WTC11 (cell line): Measurements from ENCODE around the gene CDC45. TPM values are rescaled to one million over a fixed set of nuclear protein-coding genes. Genes with fewer than 3 reads are reported as not detected.

Experiments
- ATAC-seq: fragments of 200-7000 bp; cut with Tn5 transposase; 2 replicates; pipeline ENCODE4 v1.10.0; 2021; ENCODE audit warnings: mild to moderate bottlenecking, moderate library complexity
- CTCF ChIA-PET: fragments of 300-600 bp; sonication (Branson Sonifier 250); formaldehyde crosslinking; loops from one replicate; lab custom pipeline; 2021; ENCODE audit warnings: antibody characterized with exemption; lab: Charles Lee
- POLR2A ChIA-PET: fragments of 350-600 bp; sonication (Branson Sonifier 250); formaldehyde crosslinking; loops from one replicate; lab custom pipeline; 2021; ENCODE audit warnings: antibody characterized with exemption; lab: Charles Lee
- DNase-seq: peaks from one replicate; pipeline ENCODE4 v3.0.0; 2021; ENCODE audit warnings: low spot score
- H3K27ac Mint-ChIP-seq: 2 replicates; pipeline ENCODE4 v1.8.0; 2021; ENCODE audit warnings: mixed read lengths
- H3K27me3 Mint-ChIP-seq: 2 replicates; pipeline ENCODE4 v1.8.0; 2021; ENCODE audit warnings: low read depth, mild to moderate bottlenecking, moderate library complexity, mixed read lengths
- H3K36me3 Mint-ChIP-seq: 2 replicates; pipeline ENCODE4 v1.8.0; 2021; ENCODE audit warnings: mixed read lengths
- H3K4me1 Mint-ChIP-seq: 2 replicates; pipeline ENCODE4 v1.8.0; 2022; ENCODE audit warnings: mixed read lengths
- H3K4me3 Mint-ChIP-seq: 2 replicates; pipeline ENCODE4 v1.8.0; 2021; ENCODE audit warnings: mild to moderate bottlenecking, moderate library complexity, mixed read lengths
- H3K9me3 Mint-ChIP-seq: 2 replicates; pipeline ENCODE4 v1.8.0; 2021; ENCODE audit warnings: mixed read lengths
- GABPB1 ChIP-seq: sonication (generic); formaldehyde crosslinking; IDR thresholded peaks from 2 replicates; pipeline ENCODE4 v1.8.1; 2023; ENCODE audit warnings: mild to moderate bottlenecking, missing genetic modification reagents
- IRF2 ChIP-seq: sonication (generic); formaldehyde crosslinking; IDR thresholded peaks from 2 replicates; pipeline ENCODE4 v1.8.0; 2022; ENCODE audit warnings: low read depth, missing genetic modification reagents, borderline replicate concordance
- JUN ChIP-seq: sonication (generic); formaldehyde crosslinking; IDR thresholded peaks from 2 replicates; pipeline ENCODE4 v1.8.0; 2023; ENCODE audit warnings: mild to moderate bottlenecking, missing genetic modification reagents
- NFATC4 ChIP-seq: fragments of 250-450 bp; sonication (Bioruptor Pico); IDR thresholded peaks from 2 replicates; pipeline ENCODE4 v1.9.0; 2021; ENCODE audit warnings: mild to moderate bottlenecking
- NFYB ChIP-seq: sonication (generic); formaldehyde crosslinking; conservative IDR thresholded peaks from 2 replicates; pipeline ENCODE4 v1.8.0; 2022; ENCODE audit warnings: low read depth, missing genetic modification reagents
- NR3C1 ChIP-seq: sonication (generic); formaldehyde crosslinking; conservative IDR thresholded peaks from 2 replicates; pipeline ENCODE4 v1.8.1; 2023; ENCODE audit warnings: low read depth, mild to moderate bottlenecking, missing genetic modification reagents
- PRRX2 ChIP-seq: fragments of 250-450 bp; sonication (Bioruptor Pico); IDR thresholded peaks from 2 replicates; pipeline ENCODE4 v1.8.0; 2021; ENCODE audit warnings: mild to moderate bottlenecking
- SMAD4 ChIP-seq: sonication (generic); formaldehyde crosslinking; IDR thresholded peaks from 2 replicates; pipeline ENCODE4 v1.8.0; 2022; ENCODE audit warnings: mild to moderate bottlenecking, missing genetic modification reagents
- TP53 ChIP-seq: sonication (generic); formaldehyde crosslinking; IDR thresholded peaks from 2 replicates; pipeline ENCODE4 v1.8.1; 2023; ENCODE audit warnings: mild to moderate bottlenecking, missing genetic modification reagents
- ZNF416 ChIP-seq: fragments of 250-450 bp; sonication (Bioruptor Pico); IDR thresholded peaks from 2 replicates; pipeline ENCODE4 v1.9.0; 2021; ENCODE audit warnings: mild to moderate bottlenecking, inconsistent platforms
- total RNA-seq: library from RNA; stranded (reverse); gene quantifications from 3 replicates; pipeline ENCODE4 v1.2.3, GENCODE V29; 2021
- TF ChIP-seq, protein P1 (sequence below): sonication (generic); formaldehyde crosslinking; IDR thresholded peaks from 2 replicates; pipeline ENCODE4 v1.8.0; 2022; ENCODE audit warnings: mild to moderate bottlenecking, missing genetic modification reagents
- TF ChIP-seq, protein P2 (sequence below): sonication (generic); formaldehyde crosslinking; IDR thresholded peaks from 2 replicates; pipeline ENCODE4 v1.8.1; 2022; ENCODE audit warnings: low read depth, mild to moderate bottlenecking, moderate library complexity, missing genetic modification reagents, borderline replicate concordance
- TF ChIP-seq, protein P3 (sequence below): sonication (generic); formaldehyde crosslinking; conservative IDR thresholded peaks from 2 replicates; pipeline ENCODE4 v1.8.1; 2022; ENCODE audit warnings: mild to moderate bottlenecking, missing genetic modification reagents
- TF ChIP-seq, protein P4 (sequence below): fragments of 200-600 bp; IDR thresholded peaks from 2 replicates; pipeline ENCODE4 v1.8.0; 2022; ENCODE audit warnings: antibody characterized with exemption
- TF ChIP-seq, protein P5 (sequence below): fragments of 250-450 bp; sonication (Bioruptor Pico); IDR thresholded peaks from 2 replicates; pipeline ENCODE4 v1.9.0; 2021; ENCODE audit warnings: mild to moderate bottlenecking
- TF ChIP-seq, protein P6 (sequence below): sonication (generic); formaldehyde crosslinking; IDR thresholded peaks from 2 replicates; pipeline ENCODE4 v1.8.1; 2022; ENCODE audit warnings: low read depth, missing genetic modification reagents, borderline replicate concordance
- TF ChIP-seq, protein P7 (sequence below): sonication (generic); formaldehyde crosslinking; IDR thresholded peaks from 2 replicates; pipeline ENCODE4 v1.8.1; 2022; ENCODE audit warnings: missing genetic modification reagents, borderline replicate concordance
- TF ChIP-seq, protein P8 (sequence below): sonication (generic); formaldehyde crosslinking; IDR thresholded peaks from 2 replicates; pipeline ENCODE4 v1.8.0; 2022; ENCODE audit warnings: missing genetic modification reagents

The CDC45 gene
- total RNA-seq, 1 experiment from 2014 or later: 38.1 TPM

DNA sequence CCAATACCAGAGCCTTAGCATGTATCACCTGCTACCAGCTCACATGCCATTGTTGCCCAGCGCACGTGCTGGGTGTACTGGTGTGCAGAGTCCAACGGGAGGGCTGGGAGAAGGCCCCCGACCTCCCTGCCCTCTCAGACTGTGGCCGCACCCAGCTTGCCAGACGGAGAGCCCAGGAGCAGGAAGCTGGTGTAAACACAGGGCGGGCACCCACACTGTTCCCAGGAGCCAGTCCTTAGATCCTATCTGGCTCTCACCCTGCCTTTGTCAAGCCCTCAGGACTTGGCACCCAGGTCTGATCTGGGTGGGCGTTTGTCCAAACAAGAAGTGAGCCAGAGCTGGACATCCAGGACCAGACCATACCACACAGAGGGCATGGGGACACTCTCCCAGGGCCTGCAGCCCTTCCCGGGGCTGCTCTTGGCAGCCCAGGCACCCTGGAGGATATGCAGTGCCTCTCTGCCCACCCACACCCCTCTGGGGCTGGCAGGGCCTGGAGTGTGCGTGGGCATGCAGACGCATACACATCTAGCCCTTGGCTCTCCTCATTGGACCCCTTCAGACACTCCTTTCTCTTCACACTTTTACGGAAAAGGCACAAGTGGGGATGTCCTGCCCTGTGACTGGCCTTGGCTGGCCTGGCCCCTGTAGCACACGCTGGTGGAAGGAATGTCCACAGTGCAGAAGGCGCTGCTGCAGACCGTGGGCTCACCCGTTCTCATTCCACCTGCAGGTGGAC, 64.4 kb downstream of the CDC45 start:
- no peak for DNase-seq
- H3K9me3 Mint-ChIP-seq: no peaks in the 10 kb centered on the region
- H3K27me3 Mint-ChIP-seq: no peaks in the 10 kb centered on the region
- peak overlapping the region; percentile 70; the same call in 1 of the 2 replicates for H3K27ac Mint-ChIP-seq
- POLR2A ChIA-PET: no interaction called here
- TF ChIP-seq IRF2: no peak
- TF ChIP-seq, protein P1, sequence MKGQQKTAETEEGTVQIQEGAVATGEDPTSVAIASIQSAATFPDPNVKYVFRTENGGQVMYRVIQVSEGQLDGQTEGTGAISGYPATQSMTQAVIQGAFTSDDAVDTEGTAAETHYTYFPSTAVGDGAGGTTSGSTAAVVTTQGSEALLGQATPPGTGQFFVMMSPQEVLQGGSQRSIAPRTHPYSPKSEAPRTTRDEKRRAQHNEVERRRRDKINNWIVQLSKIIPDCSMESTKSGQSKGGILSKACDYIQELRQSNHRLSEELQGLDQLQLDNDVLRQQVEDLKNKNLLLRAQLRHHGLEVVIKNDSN (CRISPR knock-in tag): no peak
- TF ChIP-seq ZNF416 (CRISPR knock-in tag): no peak
- TF ChIP-seq, protein P2, sequence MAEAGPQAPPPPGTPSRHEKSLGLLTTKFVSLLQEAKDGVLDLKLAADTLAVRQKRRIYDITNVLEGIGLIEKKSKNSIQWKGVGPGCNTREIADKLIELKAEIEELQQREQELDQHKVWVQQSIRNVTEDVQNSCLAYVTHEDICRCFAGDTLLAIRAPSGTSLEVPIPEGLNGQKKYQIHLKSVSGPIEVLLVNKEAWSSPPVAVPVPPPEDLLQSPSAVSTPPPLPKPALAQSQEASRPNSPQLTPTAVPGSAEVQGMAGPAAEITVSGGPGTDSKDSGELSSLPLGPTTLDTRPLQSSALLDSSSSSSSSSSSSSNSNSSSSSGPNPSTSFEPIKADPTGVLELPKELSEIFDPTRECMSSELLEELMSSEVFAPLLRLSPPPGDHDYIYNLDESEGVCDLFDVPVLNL: no peak
- TF ChIP-seq GABPB1 (CRISPR knock-in tag): peak; percentile 19; the same call in 1 of the 2 replicates
- TF ChIP-seq, all 79 proteins: peak for 1
- ATAC-seq: no peak
- Mint-ChIP-seq H3K4me1 (no peaks in the 10 kb centered on the region), H3K36me3 (no peaks in the 10 kb centered on the region), H3K4me3 (no peak overlapping the region)
- CTCF ChIA-PET: interaction anchor here (1.4 kb wide), 1 partner anchor 10 kb away, joined by 4 read pairs; no protein-coding TSS in a partner anchor

DNA sequence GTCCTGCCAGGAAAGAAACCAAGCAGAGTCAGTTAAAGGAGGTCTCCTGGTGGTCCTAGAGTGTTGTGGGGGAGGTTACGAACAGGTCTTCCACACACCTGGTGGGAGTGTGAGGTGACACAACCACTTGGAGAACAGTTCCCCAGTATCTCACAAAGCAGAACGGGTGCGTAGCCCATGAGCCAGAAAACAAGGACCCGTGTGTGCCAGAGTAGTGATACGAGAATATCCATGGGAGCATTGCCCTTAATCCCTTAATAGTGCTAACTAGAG, 66.2 kb downstream of the CDC45 start:
- H3K9me3 Mint-ChIP-seq: no peaks in the 10 kb centered on the region
- H3K4me3 Mint-ChIP-seq: no peak overlapping the region
- H3K4me1 Mint-ChIP-seq: no peaks in the 10 kb centered on the region
- TF ChIP-seq NFYB (CRISPR knock-in tag) (no peak), SMAD4 (CRISPR knock-in tag) (no peak), TP53 (CRISPR knock-in tag) (no peak), NR3C1 (no peak), NFATC4 (CRISPR knock-in tag) (no peak), JUN (no peak), PRRX2 (no peak)
- TF ChIP-seq, protein P3, sequence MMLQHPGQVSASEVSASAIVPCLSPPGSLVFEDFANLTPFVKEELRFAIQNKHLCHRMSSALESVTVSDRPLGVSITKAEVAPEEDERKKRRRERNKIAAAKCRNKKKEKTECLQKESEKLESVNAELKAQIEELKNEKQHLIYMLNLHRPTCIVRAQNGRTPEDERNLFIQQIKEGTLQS (CRISPR knock-in tag): no peak
- TF ChIP-seq, protein P4, sequence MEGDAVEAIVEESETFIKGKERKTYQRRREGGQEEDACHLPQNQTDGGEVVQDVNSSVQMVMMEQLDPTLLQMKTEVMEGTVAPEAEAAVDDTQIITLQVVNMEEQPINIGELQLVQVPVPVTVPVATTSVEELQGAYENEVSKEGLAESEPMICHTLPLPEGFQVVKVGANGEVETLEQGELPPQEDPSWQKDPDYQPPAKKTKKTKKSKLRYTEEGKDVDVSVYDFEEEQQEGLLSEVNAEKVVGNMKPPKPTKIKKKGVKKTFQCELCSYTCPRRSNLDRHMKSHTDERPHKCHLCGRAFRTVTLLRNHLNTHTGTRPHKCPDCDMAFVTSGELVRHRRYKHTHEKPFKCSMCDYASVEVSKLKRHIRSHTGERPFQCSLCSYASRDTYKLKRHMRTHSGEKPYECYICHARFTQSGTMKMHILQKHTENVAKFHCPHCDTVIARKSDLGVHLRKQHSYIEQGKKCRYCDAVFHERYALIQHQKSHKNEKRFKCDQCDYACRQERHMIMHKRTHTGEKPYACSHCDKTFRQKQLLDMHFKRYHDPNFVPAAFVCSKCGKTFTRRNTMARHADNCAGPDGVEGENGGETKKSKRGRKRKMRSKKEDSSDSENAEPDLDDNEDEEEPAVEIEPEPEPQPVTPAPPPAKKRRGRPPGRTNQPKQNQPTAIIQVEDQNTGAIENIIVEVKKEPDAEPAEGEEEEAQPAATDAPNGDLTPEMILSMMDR: no peak
- TF ChIP-seq, protein P5, sequence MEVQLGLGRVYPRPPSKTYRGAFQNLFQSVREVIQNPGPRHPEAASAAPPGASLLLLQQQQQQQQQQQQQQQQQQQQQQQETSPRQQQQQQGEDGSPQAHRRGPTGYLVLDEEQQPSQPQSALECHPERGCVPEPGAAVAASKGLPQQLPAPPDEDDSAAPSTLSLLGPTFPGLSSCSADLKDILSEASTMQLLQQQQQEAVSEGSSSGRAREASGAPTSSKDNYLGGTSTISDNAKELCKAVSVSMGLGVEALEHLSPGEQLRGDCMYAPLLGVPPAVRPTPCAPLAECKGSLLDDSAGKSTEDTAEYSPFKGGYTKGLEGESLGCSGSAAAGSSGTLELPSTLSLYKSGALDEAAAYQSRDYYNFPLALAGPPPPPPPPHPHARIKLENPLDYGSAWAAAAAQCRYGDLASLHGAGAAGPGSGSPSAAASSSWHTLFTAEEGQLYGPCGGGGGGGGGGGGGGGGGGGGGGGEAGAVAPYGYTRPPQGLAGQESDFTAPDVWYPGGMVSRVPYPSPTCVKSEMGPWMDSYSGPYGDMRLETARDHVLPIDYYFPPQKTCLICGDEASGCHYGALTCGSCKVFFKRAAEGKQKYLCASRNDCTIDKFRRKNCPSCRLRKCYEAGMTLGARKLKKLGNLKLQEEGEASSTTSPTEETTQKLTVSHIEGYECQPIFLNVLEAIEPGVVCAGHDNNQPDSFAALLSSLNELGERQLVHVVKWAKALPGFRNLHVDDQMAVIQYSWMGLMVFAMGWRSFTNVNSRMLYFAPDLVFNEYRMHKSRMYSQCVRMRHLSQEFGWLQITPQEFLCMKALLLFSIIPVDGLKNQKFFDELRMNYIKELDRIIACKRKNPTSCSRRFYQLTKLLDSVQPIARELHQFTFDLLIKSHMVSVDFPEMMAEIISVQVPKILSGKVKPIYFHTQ (CRISPR knock-in tag): no peak
- TF ChIP-seq, protein P6, sequence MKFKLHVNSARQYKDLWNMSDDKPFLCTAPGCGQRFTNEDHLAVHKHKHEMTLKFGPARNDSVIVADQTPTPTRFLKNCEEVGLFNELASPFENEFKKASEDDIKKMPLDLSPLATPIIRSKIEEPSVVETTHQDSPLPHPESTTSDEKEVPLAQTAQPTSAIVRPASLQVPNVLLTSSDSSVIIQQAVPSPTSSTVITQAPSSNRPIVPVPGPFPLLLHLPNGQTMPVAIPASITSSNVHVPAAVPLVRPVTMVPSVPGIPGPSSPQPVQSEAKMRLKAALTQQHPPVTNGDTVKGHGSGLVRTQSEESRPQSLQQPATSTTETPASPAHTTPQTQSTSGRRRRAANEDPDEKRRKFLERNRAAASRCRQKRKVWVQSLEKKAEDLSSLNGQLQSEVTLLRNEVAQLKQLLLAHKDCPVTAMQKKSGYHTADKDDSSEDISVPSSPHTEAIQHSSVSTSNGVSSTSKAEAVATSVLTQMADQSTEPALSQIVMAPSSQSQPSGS (CRISPR knock-in tag): no peak
- TF ChIP-seq, protein P7, sequence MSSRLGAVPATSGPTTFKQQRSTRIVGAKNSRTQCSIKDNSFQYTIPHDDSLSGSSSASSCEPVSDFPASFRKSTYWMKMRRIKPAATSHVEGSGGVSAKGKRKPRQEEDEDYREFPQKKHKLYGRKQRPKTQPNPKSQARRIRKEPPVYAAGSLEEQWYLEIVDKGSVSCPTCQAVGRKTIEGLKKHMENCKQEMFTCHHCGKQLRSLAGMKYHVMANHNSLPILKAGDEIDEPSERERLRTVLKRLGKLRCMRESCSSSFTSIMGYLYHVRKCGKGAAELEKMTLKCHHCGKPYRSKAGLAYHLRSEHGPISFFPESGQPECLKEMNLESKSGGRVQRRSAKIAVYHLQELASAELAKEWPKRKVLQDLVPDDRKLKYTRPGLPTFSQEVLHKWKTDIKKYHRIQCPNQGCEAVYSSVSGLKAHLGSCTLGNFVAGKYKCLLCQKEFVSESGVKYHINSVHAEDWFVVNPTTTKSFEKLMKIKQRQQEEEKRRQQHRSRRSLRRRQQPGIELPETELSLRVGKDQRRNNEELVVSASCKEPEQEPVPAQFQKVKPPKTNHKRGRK (CRISPR knock-in tag): no peak
- TF ChIP-seq, protein P8, sequence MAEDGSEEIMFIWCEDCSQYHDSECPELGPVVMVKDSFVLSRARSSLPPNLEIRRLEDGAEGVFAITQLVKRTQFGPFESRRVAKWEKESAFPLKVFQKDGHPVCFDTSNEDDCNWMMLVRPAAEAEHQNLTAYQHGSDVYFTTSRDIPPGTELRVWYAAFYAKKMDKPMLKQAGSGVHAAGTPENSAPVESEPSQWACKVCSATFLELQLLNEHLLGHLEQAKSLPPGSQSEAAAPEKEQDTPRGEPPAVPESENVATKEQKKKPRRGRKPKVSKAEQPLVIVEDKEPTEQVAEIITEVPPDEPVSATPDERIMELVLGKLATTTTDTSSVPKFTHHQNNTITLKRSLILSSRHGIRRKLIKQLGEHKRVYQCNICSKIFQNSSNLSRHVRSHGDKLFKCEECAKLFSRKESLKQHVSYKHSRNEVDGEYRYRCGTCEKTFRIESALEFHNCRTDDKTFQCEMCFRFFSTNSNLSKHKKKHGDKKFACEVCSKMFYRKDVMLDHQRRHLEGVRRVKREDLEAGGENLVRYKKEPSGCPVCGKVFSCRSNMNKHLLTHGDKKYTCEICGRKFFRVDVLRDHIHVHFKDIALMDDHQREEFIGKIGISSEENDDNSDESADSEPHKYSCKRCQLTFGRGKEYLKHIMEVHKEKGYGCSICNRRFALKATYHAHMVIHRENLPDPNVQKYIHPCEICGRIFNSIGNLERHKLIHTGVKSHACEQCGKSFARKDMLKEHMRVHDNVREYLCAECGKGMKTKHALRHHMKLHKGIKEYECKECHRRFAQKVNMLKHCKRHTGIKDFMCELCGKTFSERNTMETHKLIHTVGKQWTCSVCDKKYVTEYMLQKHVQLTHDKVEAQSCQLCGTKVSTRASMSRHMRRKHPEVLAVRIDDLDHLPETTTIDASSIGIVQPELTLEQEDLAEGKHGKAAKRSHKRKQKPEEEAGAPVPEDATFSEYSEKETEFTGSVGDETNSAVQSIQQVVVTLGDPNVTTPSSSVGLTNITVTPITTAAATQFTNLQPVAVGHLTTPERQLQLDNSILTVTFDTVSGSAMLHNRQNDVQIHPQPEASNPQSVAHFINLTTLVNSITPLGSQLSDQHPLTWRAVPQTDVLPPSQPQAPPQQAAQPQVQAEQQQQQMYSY (CRISPR knock-in tag): no peak
- ATAC-seq (no peak), DNase-seq (no peak)
- H3K27ac Mint-ChIP-seq: no peak overlapping the region
- H3K27me3 Mint-ChIP-seq: no peaks in the 10 kb centered on the region
- H3K36me3 Mint-ChIP-seq: no peaks in the 10 kb centered on the region
- ChIA-PET CTCF (interaction anchor here (0.6 to 1.1 kb wide), 2 partner anchors 16 to 86 kb away, joined by 3 read pairs; no protein-coding TSS in a partner anchor), POLR2A (no interaction called here)
